ENCODE measurements around the gene NCKAP5.

- TF ChIP-seq CTCF (IDR thresholded peaks at IDR 0.05) (no peak), POLR2AphosphoS5 (IDR thresholded peaks at IDR 0.05) (no peak)
These were observed 428.3 kb downstream of the NCKAP5 start for GRCh38 chr2:133139847-133140533.

Data from prostate gland (tissue), 2 donors.